Prostate gland (tissue), 2 donors: Measurements from ENCODE around the gene UBAC2.

Experiments used
- POLR2A ChIP-seq: fragments of 450-650 bp; IDR thresholded peaks from one replicate; pipeline ENCODE4 v1.6.1; 2016; ENCODE audit warnings: antibody characterized with exemption, mild to moderate bottlenecking
- TF ChIP-seq, protein P1 (sequence below), 4 experiments: fragments of 200-600 bp in 2 of 4; fragments of 450-650 bp in 2 of 4; sonication (generic) in 2 of 4; IDR thresholded peaks; 1 replicate in 3 of 4; 2 replicates in 1 of 4; pipeline ENCODE4 v1.5.1; 2016 to 2019; ENCODE audit warnings: antibody characterized with exemption in 4 of 4, mild to moderate bottlenecking in 2 of 4, moderate library complexity in 2 of 4

DNA sequence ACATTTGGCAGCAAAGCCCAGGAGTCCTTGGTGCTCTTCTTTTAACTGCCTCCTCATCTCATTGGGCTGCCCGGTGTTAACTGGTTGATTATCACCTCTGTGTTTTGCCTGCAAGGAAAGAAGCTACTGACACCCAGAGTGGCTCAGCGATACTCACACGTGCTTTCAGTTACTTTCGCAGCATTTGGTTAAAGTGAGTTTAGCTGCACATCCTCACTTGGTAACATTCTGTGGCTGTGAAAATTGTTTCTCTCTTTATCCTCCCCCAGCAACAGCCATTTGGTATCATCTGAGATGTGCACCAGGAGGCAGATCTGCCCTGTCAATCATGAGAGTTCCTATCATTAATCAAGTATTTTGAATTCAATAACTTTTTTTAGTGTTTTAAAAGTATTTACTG is 151.1 kb downstream of the UBAC2 start:
- TF ChIP-seq, protein P1, sequence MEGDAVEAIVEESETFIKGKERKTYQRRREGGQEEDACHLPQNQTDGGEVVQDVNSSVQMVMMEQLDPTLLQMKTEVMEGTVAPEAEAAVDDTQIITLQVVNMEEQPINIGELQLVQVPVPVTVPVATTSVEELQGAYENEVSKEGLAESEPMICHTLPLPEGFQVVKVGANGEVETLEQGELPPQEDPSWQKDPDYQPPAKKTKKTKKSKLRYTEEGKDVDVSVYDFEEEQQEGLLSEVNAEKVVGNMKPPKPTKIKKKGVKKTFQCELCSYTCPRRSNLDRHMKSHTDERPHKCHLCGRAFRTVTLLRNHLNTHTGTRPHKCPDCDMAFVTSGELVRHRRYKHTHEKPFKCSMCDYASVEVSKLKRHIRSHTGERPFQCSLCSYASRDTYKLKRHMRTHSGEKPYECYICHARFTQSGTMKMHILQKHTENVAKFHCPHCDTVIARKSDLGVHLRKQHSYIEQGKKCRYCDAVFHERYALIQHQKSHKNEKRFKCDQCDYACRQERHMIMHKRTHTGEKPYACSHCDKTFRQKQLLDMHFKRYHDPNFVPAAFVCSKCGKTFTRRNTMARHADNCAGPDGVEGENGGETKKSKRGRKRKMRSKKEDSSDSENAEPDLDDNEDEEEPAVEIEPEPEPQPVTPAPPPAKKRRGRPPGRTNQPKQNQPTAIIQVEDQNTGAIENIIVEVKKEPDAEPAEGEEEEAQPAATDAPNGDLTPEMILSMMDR (IDR thresholded peaks at IDR 0.05), result no peak
- no peak for TF ChIP-seq POLR2A
